ENCODE results near the gene AEBP1. TPM values are rescaled to one million over a fixed set of nuclear protein-coding genes. Genes with fewer than 3 reads are reported as not detected.

The AEBP1 gene
- polyA plus RNA-seq, 1 donor: 64.2 TPM

DNA sequence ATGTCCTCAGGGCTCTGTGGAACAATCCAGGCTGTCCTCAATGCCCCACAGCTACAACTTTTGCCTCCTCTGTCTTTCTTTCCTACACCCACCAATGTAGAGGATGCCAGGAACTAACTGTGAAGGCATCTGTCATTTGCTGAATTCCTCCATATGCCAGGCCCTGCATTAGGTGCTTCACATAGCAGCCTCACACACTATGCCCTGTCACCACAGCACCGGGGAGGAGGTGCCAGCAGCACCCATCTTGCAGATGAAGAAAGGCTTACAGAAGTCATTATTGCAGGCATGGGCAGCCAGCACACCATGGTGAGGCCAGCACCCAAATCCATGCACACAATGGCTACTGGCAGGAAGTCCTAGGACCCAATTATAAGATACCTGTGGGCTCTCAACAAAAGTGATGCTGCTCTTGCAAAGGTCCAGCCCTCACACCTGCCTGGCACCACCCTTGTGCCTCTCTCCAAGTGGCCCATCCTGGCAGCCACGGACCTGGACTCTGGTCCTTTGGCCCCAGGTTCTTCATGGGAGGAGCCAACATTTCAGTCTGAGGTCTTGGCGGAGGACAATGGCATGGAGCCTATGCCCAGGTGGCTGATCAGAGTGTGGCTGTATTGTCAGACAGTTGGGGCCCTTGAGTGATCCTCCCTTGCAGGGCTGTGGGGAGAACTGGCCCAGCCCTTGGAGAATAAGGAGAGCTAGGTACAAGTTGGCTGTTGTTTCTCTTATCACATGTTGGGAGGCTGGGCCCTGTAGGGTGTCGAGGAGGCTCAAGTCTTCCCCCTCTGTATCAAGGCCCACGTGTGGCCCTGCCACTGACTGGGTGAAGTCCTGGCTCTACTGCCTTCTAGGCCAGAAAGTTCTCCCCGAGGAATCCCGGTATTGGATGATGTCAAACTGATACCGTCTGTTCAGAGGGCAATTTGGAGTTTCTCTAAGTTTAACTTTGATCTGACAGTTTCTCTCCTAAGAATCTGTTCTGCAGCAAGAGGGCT is 51.3 kb downstream of the AEBP1 start:
- no peak for DNase-seq

- DNase-seq: no peak
Observed at GRCh38 chr7:44156453-44157010, 52.4 kb downstream of the AEBP1 start.

DNA sequence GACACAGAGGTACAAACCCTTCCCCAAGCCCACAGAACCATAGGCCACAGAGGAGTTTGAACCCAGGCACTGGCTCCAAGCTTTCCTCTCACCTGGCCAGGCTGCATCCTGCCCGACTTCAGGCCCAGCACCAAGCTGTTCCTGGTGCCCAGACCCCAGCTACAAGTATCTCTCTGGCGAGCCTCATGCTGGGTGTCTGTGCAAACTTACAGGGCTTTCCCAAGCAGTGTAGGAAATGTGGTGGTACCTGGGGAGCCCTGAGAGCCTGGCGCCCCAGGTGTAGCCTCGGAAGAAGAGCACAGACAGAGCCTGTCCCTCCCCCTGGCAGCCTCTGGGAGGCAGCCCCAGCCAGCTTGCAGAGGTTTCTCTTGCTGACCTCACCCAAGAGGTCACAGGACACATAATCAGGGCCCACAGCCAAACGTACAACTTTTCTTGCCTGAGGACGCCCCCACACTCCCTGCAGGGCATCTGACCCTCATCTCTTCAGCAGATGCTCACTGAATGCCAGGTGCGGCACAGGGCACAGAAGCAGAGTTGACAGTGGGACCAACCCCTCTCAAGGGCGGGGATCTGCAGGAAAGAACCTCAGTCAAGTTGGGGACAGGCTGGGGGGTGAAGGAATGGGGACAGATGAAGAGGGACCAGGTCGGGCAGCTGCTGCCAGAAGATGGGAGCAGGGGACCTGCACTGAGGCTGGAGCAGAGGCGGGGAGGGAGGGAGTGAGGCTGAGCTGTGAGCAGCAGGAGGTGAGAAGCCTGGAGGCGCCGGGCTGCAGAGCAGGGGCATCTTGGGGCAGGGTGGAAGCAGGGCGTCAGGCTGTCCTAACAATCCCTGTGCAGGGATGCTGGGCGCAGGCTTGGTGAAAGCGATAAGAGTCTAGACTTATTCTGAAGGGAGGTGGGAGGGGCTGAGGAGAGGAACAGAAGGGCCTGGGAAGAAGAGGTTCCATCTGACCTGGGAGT is 53.3 kb downstream of the AEBP1 start:
- DNase-seq: no peak

GRCh38 chr7:44158096-44158872 is 54.1 kb downstream of the AEBP1 start:
- no peak for DNase-seq

GRCh38 chr7:44158873-44159631 is 54.9 kb downstream of the AEBP1 start:
- no peak for DNase-seq

- DNase-seq: no peak
Observed at GRCh38 chr7:44159824-44160630, 55.9 kb downstream of the AEBP1 start.

DNA sequence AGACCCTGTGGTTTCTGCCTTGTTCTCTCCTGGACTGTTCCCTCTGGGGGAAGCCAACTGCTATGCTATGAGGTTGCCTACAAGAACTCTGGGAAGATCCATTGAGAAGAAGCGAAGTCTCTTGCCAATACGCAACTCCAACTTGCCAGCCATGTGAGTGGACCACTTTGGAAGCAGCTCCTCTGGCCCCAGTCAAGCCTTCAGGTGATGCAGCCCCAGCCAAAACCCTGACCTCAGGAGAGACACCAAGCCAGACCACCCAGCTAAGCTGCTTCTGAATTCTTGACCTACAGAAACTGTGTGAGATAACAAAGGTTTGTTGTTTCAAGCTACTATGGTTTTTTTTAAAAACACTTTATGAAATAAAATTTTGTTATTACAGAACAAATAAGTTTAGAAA is 57.2 kb downstream of the AEBP1 start:
- no peak for DNase-seq

GRCh38 chr7:44162179-44162578 is 58.0 kb downstream of the AEBP1 start:
- DNase-seq: no peak

- no peak for DNase-seq
Observed at GRCh38 chr7:44162785-44163395, 58.7 kb downstream of the AEBP1 start.

- DNase-seq: no peak
Observed at GRCh38 chr7:44163591-44163990, 59.4 kb downstream of the AEBP1 start.

Other genes starting within 250 kb of the AEBP1 start
- 64.6 TPM for gene MRPS24, start 234.8 kb upstream of the AEBP1 start, polyA plus RNA-seq (ENCODE audit: insufficient read length)
- gene URGCP, start 197.7 kb upstream of the AEBP1 start, polyA plus RNA-seq (ENCODE audit: insufficient read length): 39.2 TPM
- gene UBE2D4, start 177.9 kb upstream of the AEBP1 start, polyA plus RNA-seq (ENCODE audit: insufficient read length): 22.5 TPM
- 2.1 TPM for gene SPDYE1, start 106.4 kb upstream of the AEBP1 start, polyA plus RNA-seq (ENCODE audit: insufficient read length)
- gene DBNL, start 59.6 kb upstream of the AEBP1 start, polyA plus RNA-seq (ENCODE audit: insufficient read length): 60.1 TPM
- 1.1 TPM for gene PGAM2, start 38.8 kb upstream of the AEBP1 start, polyA plus RNA-seq (ENCODE audit: insufficient read length)
- 28.6 TPM for gene POLM, start 21.8 kb upstream of the AEBP1 start, polyA plus RNA-seq (ENCODE audit: insufficient read length)
- 108 TPM for gene POLD2, start 19.2 kb downstream of the AEBP1 start, polyA plus RNA-seq (ENCODE audit: insufficient read length)
- gene MYL7, start 37.0 kb downstream of the AEBP1 start, polyA plus RNA-seq (ENCODE audit: insufficient read length): 1.4 TPM
- gene GCK, start 85.1 kb downstream of the AEBP1 start, polyA plus RNA-seq (ENCODE audit: insufficient read length): 2.8 TPM
- 82.7 TPM for gene YKT6, start 96.6 kb downstream of the AEBP1 start, polyA plus RNA-seq (ENCODE audit: insufficient read length)
- 1.7 TPM for gene CAMK2B, start 221.2 kb downstream of the AEBP1 start, polyA plus RNA-seq (ENCODE audit: insufficient read length)

Data from left kidney (tissue), 2 donors.